Stimulated activated CD4-positive, alpha-beta T cell treated with anti-CD3 and anti-CD28 coated beads, Interleukin-4, amount 100 ng/mL, for 24 hours (primary cell): ENCODE results near the gene SLC22A5.

Experiments
- DNase-seq: peaks from one replicate; pipeline ENCODE4 v3.0.0-alpha.2; 2020

The SLC22A5 gene

GRCh38 chr5:132368186-132368585, 1.3 kb upstream of the SLC22A5 start:
- no peak for DNase-seq

- no peak for DNase-seq
Observed at GRCh38 chr5:132369007-132369473, 470 bp upstream of the SLC22A5 start.

- DNase-seq, result no peak
Observed at GRCh38 chr5:132370181-132370970, 866 bp downstream of the SLC22A5 start.

- no peak for DNase-seq
Observed at GRCh38 chr5:132370971-132371602, 1.6 kb downstream of the SLC22A5 start.

- DNase-seq, result no peak
Observed at GRCh38 chr5:132371603-132371994, 2.1 kb downstream of the SLC22A5 start.

GRCh38 chr5:132372127-132372526, 2.6 kb downstream of the SLC22A5 start:
- DNase-seq, result no peak

- no peak for DNase-seq
Observed at GRCh38 chr5:132372542-132372941, 3.0 kb downstream of the SLC22A5 start.

GRCh38 chr5:132375957-132376356, 6.4 kb downstream of the SLC22A5 start:
- no peak for DNase-seq

- DNase-seq, result no peak
Observed at GRCh38 chr5:132376694-132377641, 7.5 kb downstream of the SLC22A5 start.

GRCh38 chr5:132377738-132378137, 8.2 kb downstream of the SLC22A5 start:
- no peak for DNase-seq

- no peak for DNase-seq
Observed at GRCh38 chr5:132378580-132378979, 9.1 kb downstream of the SLC22A5 start.

- no peak for DNase-seq
Observed at GRCh38 chr5:132380047-132380446, 10.5 kb downstream of the SLC22A5 start.

- no peak for DNase-seq
Observed at GRCh38 chr5:132380741-132381140, 11.2 kb downstream of the SLC22A5 start.

- no peak for DNase-seq
Observed at GRCh38 chr5:132381614-132382013, 12.1 kb downstream of the SLC22A5 start.

- no peak for DNase-seq
Observed at GRCh38 chr5:132383261-132383660, 13.8 kb downstream of the SLC22A5 start.

- DNase-seq, result no peak
Observed at GRCh38 chr5:132383984-132384383, 14.5 kb downstream of the SLC22A5 start.

- DNase-seq, result no peak
Observed at GRCh38 chr5:132384506-132385050, 15.1 kb downstream of the SLC22A5 start.

- DNase-seq, result peak; percentile 70
Observed at GRCh38 chr5:132385326-132386105, 16.0 kb downstream of the SLC22A5 start.

GRCh38 chr5:132386644-132387286, 17.3 kb downstream of the SLC22A5 start:
- DNase-seq, result peak; percentile 79

GRCh38 chr5:132387640-132388117, 18.2 kb downstream of the SLC22A5 start:
- DNase-seq, result no peak
